ENCODE data around the gene EVI2B. TPM values are rescaled to one million over a fixed set of nuclear protein-coding genes. Genes with fewer than 3 reads are reported as not detected.

EVI2B gene
- total RNA-seq, 2 donors from 2014 or later: 5.6 to 11.3 TPM

DNA sequence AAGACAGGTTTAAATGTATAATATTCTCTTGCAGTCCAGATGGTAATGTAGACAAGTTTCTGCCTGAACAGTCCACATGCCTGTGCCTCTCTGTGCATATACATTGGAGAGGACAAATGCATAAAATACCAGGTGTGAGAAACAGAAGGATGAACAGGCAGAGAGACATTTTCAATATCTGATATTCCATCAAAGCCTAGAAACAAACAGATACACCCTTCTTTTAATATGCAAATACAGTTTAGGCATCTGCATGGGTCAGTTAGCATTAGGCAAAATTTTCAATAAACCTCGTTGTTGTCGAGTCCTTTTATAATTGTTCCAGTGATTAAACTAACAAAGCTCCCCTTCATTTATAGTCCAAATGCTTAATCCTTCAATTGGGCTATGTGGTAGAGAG lies 17.7 kb downstream of the EVI2B start:
- Histone ChIP-seq H3K27me3 (no peaks in the 10 kb centered on the region), H3K4me3 (no peak overlapping the region), H3K27ac (no peak overlapping the region), H3K9me3 (no peaks in the 10 kb centered on the region), H3K36me3 (no peaks in the 10 kb centered on the region), H3K4me1 (no peaks in the 10 kb centered on the region)
- TF ChIP-seq, protein P1, sequence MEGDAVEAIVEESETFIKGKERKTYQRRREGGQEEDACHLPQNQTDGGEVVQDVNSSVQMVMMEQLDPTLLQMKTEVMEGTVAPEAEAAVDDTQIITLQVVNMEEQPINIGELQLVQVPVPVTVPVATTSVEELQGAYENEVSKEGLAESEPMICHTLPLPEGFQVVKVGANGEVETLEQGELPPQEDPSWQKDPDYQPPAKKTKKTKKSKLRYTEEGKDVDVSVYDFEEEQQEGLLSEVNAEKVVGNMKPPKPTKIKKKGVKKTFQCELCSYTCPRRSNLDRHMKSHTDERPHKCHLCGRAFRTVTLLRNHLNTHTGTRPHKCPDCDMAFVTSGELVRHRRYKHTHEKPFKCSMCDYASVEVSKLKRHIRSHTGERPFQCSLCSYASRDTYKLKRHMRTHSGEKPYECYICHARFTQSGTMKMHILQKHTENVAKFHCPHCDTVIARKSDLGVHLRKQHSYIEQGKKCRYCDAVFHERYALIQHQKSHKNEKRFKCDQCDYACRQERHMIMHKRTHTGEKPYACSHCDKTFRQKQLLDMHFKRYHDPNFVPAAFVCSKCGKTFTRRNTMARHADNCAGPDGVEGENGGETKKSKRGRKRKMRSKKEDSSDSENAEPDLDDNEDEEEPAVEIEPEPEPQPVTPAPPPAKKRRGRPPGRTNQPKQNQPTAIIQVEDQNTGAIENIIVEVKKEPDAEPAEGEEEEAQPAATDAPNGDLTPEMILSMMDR (IDR thresholded peaks at IDR 0.05): no peak
- DNase-seq (ENCODE audit: low spot score): no peak

DNA sequence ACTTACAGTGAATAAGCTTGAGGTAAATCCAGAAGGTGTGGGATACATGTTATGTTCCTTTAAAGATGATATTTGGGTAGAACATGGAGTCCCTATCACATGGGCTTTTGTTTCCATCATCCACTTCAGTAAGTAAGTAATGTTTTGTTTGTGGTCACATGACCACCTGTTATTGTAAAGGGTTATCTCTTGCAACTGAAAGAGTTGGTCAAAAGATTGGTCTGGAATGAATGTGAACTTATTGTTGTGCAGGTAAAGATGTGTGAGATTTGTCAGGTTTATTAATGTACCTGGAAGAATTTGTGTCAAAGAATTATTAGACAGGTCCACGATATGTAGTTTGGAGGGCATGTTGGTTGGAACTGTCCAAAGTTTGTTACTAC lies 18.4 kb downstream of the EVI2B start:
- no peaks in the 10 kb centered on the region for H3K9me3 ChIP-seq
- no peaks in the 10 kb centered on the region for H3K4me1 ChIP-seq
- no peaks in the 10 kb centered on the region for H3K27me3 ChIP-seq
- TF ChIP-seq, protein P1 (IDR thresholded peaks at IDR 0.05): no peak
- no peak overlapping the region for H3K27ac ChIP-seq
- no peak overlapping the region for H3K4me3 ChIP-seq
- no peak for DNase-seq (ENCODE audit: low spot score)
- H3K36me3 ChIP-seq: no peaks in the 10 kb centered on the region

DNA sequence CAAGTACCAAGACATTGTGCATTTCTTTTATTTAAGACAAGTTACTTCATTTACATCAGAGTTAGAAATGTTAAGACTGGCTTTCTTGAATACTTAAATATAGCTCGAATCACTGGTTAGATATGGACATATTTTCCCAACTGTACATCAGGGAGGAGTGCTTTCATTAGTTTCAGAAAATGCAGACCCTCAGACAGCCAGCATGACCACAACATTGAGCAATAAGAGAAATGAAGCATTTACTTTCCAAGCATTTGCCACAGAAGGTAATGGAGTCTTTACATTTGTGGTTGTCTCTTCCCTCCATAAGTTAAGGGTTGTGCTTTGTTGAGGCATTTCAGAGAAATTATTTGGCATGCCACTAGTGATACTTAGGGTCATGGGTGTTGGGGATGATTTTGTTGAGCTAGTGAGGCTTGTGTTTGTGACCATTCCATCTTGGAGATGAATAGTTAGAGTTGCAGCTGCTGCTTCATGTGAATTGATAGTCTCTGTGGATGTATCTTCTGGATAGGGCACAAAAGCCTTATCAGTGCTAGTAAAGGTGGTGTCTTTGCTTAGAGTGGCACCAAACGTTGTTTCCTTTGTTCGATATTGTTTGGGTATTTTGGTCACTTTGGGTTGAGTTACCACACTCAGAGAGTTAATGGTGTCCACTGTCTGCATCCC lies 18.9 kb downstream of the EVI2B start:
- Histone ChIP-seq H3K9me3 (no peaks in the 10 kb centered on the region), H3K27me3 (no peaks in the 10 kb centered on the region), H3K4me3 (no peak overlapping the region), H3K4me1 (no peaks in the 10 kb centered on the region), H3K36me3 (no peaks in the 10 kb centered on the region), H3K27ac (no peak overlapping the region)
- TF ChIP-seq, protein P1 (IDR thresholded peaks at IDR 0.05): no peak
- DNase-seq (ENCODE audit: low spot score): no peak

DNA sequence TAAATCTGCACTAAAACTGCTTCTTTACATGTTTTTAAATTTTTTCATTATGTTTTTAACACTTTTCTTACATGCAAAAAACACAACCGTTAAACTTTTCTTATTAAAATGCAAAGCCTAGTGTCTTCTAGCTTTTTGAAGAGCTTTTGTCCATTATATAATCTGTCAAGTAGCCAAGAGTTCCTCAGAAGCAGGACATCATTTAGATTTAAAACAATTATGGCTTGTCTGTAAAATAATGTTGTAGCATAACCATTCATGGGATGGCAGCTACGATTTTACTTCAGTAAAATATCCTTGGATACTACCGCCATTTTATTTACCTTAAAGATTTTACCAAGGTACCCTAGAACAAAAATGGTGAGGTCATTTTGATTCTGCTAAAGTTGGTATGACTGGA lies 19.6 kb downstream of the EVI2B start:
- Histone ChIP-seq H3K4me3 (no peak overlapping the region), H3K27me3 (no peaks in the 10 kb centered on the region), H3K4me1 (no peaks in the 10 kb centered on the region), H3K9me3 (no peaks in the 10 kb centered on the region), H3K36me3 (no peaks in the 10 kb centered on the region), H3K27ac (no peak overlapping the region)
- no peak for DNase-seq (ENCODE audit: low spot score)
- TF ChIP-seq, protein P1 (IDR thresholded peaks at IDR 0.05): no peak

DNA sequence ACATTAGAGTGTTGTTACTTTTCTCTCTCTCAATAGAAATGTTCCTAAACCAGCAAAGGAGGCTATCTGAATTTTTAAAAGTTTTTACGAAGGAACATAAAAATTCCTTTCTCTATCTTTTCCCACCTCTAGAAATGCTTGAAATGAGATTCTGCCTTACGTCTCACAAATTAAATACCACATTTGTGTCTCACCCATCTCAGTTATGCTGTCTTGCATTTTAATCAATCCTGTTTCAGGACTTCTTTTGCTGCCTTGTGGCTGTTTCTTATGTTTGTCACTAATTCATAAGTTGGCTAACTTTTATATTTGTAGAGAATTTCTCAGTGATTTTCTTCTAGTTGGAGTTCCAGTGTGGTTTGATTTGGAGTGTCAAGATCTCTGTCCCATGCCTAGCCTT lies 20.3 kb downstream of the EVI2B start:
- DNase-seq (ENCODE audit: low spot score): no peak
- no peaks in the 10 kb centered on the region for H3K27me3 ChIP-seq
- H3K4me3 ChIP-seq: no peak overlapping the region
- no peaks in the 10 kb centered on the region for H3K9me3 ChIP-seq
- H3K27ac ChIP-seq: no peak overlapping the region
- TF ChIP-seq, protein P1 (IDR thresholded peaks at IDR 0.05): no peak
- no peaks in the 10 kb centered on the region for H3K36me3 ChIP-seq
- no peaks in the 10 kb centered on the region for H3K4me1 ChIP-seq

DNA sequence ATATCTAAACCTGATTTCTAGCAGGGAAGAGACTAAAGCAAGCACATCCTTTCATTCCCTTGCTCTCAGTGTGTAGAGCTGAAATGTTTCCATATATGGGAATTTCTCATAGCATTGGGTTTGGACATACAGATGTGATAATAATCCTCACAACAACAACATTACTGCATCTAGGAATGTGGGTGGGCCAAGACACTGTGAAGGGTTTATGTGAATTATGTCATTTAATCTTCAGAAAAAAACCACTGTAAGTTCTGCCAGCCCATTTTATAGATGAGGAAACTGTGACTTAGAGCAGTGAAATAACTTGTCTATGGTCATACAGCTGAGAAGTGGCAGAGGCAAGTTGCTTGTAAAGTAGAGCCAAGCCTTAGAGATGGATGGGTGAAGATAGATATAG lies 22.0 kb downstream of the EVI2B start:
- H3K36me3 ChIP-seq: no peaks in the 10 kb centered on the region
- TF ChIP-seq, protein P1 (IDR thresholded peaks at IDR 0.05): no peak
- no peaks in the 10 kb centered on the region for H3K9me3 ChIP-seq
- no peak overlapping the region for H3K27ac ChIP-seq
- no peak overlapping the region for H3K4me3 ChIP-seq
- no peak for DNase-seq (ENCODE audit: low spot score)
- H3K4me1 ChIP-seq: no peaks in the 10 kb centered on the region
- no peaks in the 10 kb centered on the region for H3K27me3 ChIP-seq

Measured in right atrium auricular region (tissue), 2 donors.